Retinal pigment epithelial cell (primary cell): ENCODE results near the gene SPINK4.

Experiments
- DNase-seq: peaks from one replicate; pipeline ENCODE4 v3.0.0-alpha.2; 2010; ENCODE audit warnings: low read depth
- H3K4me3 ChIP-seq: 2 replicates; pipeline ENCODE4 v1.5.1; 2011; ENCODE audit warnings: mild to moderate bottlenecking, low read length, control low read depth, moderate library complexity
- TF ChIP-seq, protein P1 (sequence below): conservative IDR thresholded peaks from 2 replicates; pipeline ENCODE4 v1.5.1; 2011; ENCODE audit warnings: low read depth, low read length, control low read depth, inconsistent platforms

SPINK4 gene

GRCh38 chr9:33221568-33221884 lies 18.4 kb upstream of the SPINK4 start:
- TF ChIP-seq, protein P1, sequence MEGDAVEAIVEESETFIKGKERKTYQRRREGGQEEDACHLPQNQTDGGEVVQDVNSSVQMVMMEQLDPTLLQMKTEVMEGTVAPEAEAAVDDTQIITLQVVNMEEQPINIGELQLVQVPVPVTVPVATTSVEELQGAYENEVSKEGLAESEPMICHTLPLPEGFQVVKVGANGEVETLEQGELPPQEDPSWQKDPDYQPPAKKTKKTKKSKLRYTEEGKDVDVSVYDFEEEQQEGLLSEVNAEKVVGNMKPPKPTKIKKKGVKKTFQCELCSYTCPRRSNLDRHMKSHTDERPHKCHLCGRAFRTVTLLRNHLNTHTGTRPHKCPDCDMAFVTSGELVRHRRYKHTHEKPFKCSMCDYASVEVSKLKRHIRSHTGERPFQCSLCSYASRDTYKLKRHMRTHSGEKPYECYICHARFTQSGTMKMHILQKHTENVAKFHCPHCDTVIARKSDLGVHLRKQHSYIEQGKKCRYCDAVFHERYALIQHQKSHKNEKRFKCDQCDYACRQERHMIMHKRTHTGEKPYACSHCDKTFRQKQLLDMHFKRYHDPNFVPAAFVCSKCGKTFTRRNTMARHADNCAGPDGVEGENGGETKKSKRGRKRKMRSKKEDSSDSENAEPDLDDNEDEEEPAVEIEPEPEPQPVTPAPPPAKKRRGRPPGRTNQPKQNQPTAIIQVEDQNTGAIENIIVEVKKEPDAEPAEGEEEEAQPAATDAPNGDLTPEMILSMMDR = no peak
- no peak overlapping the region for H3K4me3 ChIP-seq
- no peak for DNase-seq

- no peak overlapping the region for H3K4me3 ChIP-seq
- no peak for DNase-seq
- TF ChIP-seq, protein P1 = no peak
Observed at GRCh38 chr9:33222031-33222430, 17.9 kb upstream of the SPINK4 start.

DNA sequence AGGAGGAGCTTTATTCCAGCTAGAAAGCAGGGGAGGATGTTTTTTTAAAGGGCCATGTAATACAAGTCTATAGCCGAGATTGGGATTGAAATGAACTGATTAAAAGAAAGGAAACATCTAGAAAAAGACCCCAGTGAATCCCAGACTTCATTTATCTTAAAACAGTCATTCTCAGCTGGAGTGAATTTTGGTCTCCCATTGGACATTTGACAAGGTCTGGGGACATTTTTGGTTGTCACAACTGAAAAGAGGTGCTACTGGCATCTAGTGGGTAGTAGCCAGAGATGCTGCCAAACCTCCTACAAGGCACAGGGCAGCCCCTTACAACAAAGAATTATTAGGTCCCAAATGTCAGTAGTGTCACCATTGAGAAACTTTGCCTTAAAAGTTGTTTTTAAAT lies 16.3 kb upstream of the SPINK4 start:
- TF ChIP-seq, protein P1 = no peak
- H3K4me3 ChIP-seq = no peak overlapping the region
- DNase-seq = no peak

DNA sequence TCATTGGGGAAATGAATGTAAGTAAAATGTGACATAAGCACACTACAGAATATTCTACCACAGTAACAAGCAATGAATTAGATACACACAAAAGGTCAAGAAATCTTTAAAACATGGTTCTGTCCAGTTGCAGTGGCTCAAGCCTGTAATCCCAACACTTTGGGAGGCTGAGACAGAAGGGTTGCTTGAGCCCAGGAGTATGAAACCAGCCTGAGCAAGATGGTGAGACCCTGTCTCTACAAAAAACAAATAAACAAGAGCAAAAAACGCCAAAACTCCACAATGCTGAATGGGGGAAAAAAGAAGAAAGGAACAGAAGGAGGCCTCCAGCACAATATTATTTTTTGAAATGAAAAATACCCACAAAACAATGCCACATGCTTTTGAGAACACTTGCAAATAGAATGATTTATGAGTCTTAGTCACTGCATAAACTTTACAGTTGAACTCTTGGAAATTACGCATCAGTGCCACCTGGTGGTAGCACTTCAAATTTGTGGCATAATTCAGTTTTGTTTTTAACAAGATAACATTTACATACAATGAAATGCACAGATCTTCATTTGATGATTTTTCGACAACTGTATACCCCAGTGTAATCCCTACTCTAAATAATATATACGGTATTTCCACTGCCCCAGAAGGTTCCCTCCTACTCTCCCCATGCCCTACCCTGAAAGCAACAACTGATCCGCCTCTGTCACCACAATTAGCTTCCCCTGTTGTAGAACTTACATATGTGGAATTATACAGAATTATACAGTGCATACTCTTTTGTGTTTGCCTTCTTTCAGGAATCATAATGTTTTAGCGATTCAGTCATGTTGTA lies 14.4 kb upstream of the SPINK4 start:
- no peak overlapping the region for H3K4me3 ChIP-seq
- no peak for DNase-seq
- TF ChIP-seq, protein P1 = peak; percentile 64

- no peak overlapping the region for H3K4me3 ChIP-seq
- TF ChIP-seq, protein P1 = no peak
- DNase-seq = no peak
Observed at GRCh38 chr9:33227008-33227398, 13.0 kb upstream of the SPINK4 start.

GRCh38 chr9:33227741-33228140 lies 12.2 kb upstream of the SPINK4 start:
- TF ChIP-seq, protein P1 = no peak
- no peak for DNase-seq
- H3K4me3 ChIP-seq = no peak overlapping the region

DNA sequence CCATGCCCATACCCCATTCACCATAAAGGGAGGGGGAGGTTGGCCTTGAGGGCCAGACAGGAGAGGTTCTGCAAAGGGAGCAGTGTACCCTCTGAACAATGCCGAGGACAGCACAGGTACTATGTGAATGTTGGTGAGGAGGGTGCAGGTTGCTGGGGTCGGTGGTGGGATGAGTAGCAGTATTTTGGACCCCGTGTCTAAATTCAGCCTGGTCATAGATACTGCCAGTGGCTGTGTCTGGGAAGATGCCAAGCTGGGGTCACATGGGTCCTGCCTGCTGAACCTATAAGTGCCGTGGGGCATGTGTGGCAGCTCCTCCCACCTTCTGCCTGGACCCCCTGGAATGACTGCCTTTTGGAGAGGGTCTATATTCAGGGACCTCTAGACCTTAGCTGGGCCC lies 11.4 kb upstream of the SPINK4 start:
- DNase-seq = no peak
- TF ChIP-seq, protein P1 = no peak
- H3K4me3 ChIP-seq = no peak overlapping the region
